Immature natural killer cell (primary cell): ENCODE data around the gene CD82. TPM values are rescaled to one million over a fixed set of nuclear protein-coding genes. Genes with fewer than 3 reads are reported as not detected.
A peak's percentile ranks its signal among the peaks of the same experiment; 100 is the strongest.

Experiments used
- DNase-seq, 3 donors: peaks; one replicate each; pipeline ENCODE4 v3.0.0; 2022; ENCODE audit warnings: mixed read lengths in 1 of 3
- H3K27ac Mint-ChIP-seq, 6 donors: one replicate each; pipeline ENCODE4 v1.8.0; 2020; ENCODE audit warnings: mixed read lengths in 6 of 6, mild to moderate bottlenecking in 5 of 6, inconsistent platforms in 4 of 6, moderate library complexity in 3 of 6
- H3K27me3 Mint-ChIP-seq, 3 donors: one replicate each; pipeline ENCODE4 v1.8.0; 2020 to 2021; ENCODE audit warnings: low read depth in 3 of 3, mild to moderate bottlenecking in 3 of 3, mixed read lengths in 3 of 3, moderate library complexity in 3 of 3, inconsistent platforms in 1 of 3
- H3K36me3 Mint-ChIP-seq, 3 donors: one replicate each; pipeline ENCODE4 v1.8.0; 2020; ENCODE audit warnings: mixed read lengths in 3 of 3, inconsistent platforms in 2 of 3, mild to moderate bottlenecking in 2 of 3
- H3K4me1 Mint-ChIP-seq, 2 donors: one replicate each; pipeline ENCODE4 v1.8.0; 2020; ENCODE audit warnings: inconsistent platforms in 2 of 2, mild to moderate bottlenecking in 2 of 2, mixed read lengths in 2 of 2, moderate library complexity in 1 of 2
- H3K4me3 Mint-ChIP-seq, 5 donors: one replicate each; pipeline ENCODE4 v1.8.0; 2020; ENCODE audit warnings: mild to moderate bottlenecking in 5 of 5, mixed read lengths in 5 of 5, inconsistent platforms in 3 of 5, moderate library complexity in 3 of 5
- H3K9me3 Mint-ChIP-seq, 6 donors: one replicate each; pipeline ENCODE4 v1.8.0; 2020; ENCODE audit warnings: mild to moderate bottlenecking in 6 of 6, mixed read lengths in 6 of 6, inconsistent platforms in 4 of 6, moderate library complexity in 3 of 6
- polyA plus RNA-seq, 3 donors: library from polyadenylated mRNA; unstranded; fragments of 300-500 nt; fragmentation: Illumina TruSeq; gene quantifications; one replicate each; pipeline ENCODE4 v1.2.3, GENCODE V29; 2021

Gene CD82
- polyA plus RNA-seq, 3 donors from 2014 or later, result 9.7 to 15.7 (median 10.7) TPM

DNA sequence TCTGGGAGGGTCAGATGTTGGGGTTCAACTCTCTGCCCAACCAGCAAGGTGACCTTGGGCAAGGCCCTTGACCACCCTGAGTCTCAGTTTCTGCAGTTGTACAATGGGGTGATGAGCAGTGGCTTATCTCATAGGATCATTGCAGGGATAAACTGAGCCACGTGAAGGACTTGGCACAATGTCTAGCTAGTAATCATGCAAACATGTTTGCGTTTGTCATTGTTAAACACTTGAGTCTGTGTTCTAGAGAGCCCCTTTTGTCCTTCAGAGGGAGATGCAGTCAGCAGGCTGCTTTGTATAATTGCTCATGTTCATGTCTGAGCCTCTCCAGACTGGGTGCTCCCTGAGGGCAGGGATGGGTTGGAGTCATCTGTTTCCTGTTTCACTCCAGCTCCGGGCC lies 15.8 kb downstream of the CD82 start:
- DNase-seq, result no peak
- Mint-ChIP-seq H3K36me3 (no peaks in the 10 kb centered on the region), H3K9me3 (peaks cover 0 to 2% (median 0%) of the 10 kb centered on the region in 6 donors), H3K27me3 (peaks cover 0 to 3% (median 0%) of the 10 kb centered on the region in 3 donors), H3K4me3 (no peak overlapping the region), H3K27ac (no peak overlapping the region), H3K4me1 (no peaks in the 10 kb centered on the region)

DNA sequence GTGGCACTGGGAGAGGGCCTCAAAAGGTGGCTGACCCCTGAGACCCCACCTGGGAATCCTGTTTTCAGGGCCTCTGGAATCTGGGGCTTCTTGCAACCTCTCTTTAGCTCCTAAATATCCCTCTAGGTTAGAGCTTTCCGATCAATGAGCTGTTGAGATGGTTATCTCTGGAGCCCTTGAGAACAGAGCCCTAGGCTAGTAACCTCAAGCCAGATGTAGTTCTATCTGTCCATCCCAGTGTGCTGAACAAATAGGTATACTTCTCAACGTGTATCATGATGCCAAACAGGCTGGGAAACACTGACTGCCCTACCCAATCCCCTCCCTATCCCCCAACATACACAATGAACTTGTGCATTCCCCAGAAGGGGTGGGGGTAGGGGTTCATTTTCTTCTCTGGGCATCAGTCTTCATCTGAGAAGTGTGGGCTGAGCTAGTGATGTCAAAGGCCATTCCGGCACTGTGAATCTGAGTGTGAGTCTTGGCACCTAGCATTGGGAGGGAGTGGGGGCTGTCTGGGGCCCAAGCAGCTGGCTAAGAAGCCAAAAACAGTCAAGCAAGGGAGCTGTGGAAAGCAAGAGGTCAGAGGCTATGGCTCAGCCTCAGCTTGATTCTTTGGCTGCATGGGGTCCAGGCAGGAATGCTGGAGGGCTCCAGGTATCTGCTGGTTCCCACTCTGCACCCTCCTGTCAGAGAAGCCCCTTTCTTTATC lies 17.3 kb downstream of the CD82 start:
- peaks cover 0 to under 1% (median 0%) of the 10 kb centered on the region in 3 donors for H3K27me3 Mint-ChIP-seq
- H3K9me3 Mint-ChIP-seq, result peaks cover 0 to 2% (median 0%) of the 10 kb centered on the region in 6 donors
- no peaks in the 10 kb centered on the region for H3K36me3 Mint-ChIP-seq
- no peak for DNase-seq
- H3K27ac Mint-ChIP-seq, result peak overlapping the region in 2 of 6 donors; percentile 52 to 59
- no peak overlapping the region for H3K4me3 Mint-ChIP-seq
- no peaks in the 10 kb centered on the region for H3K4me1 Mint-ChIP-seq

DNA sequence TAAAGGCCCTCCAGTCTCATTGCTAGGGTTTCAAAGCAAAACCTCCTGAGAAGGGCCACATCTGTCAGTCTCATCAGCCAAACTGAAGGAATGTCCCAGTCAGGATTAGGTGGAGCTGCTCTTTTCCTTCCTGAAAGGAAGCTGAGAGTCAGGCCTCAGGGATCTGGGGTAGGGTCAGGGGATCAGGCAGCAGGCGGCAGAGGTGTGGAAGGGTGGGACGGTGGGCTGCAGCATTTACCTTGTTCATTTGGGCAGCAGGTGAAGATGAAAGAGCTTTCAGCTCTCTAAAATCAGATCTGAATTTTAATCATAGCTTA lies 17.8 kb downstream of the CD82 start:
- Mint-ChIP-seq H3K4me3 (no peak overlapping the region), H3K36me3 (no peaks in the 10 kb centered on the region), H3K27ac (no peak overlapping the region)

DNA sequence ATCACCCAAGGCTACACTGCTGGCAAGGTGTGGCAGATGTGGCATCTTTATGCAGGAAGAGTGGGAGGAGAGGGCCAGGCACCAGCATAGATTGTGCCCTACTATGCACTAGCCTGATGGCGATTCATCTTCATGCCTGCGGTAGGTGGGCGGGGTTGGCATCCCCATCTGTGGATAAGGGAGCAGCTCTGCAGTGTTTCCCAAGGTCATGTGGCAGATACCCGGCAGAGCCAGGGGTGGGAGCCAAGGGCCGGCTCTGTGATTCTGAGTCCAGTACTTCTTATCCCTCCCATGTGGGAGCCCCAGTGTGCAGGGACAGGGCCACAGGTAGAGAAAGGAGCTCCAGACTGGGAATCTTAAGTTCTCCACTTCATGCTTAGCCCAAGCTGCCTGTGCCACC lies 20.0 kb downstream of the CD82 start:
- Mint-ChIP-seq H3K27ac (no peak overlapping the region), H3K9me3 (peaks cover 0 to 2% (median 0%) of the 10 kb centered on the region in 6 donors), H3K4me3 (no peak overlapping the region), H3K4me1 (no peaks in the 10 kb centered on the region), H3K36me3 (no peaks in the 10 kb centered on the region), H3K27me3 (peaks cover 0 to 3% (median 0%) of the 10 kb centered on the region in 3 donors)
- DNase-seq, result no peak

More for the DNA sequence above, 17.8 kb downstream of the CD82 start:
- Mint-ChIP-seq H3K4me1 (no peaks in the 10 kb centered on the region), H3K27me3 (peaks cover 0 to 3% (median 0%) of the 10 kb centered on the region in 3 donors), H3K9me3 (peaks cover 0 to 2% (median 0%) of the 10 kb centered on the region in 6 donors)
- DNase-seq, result no peak

DNA sequence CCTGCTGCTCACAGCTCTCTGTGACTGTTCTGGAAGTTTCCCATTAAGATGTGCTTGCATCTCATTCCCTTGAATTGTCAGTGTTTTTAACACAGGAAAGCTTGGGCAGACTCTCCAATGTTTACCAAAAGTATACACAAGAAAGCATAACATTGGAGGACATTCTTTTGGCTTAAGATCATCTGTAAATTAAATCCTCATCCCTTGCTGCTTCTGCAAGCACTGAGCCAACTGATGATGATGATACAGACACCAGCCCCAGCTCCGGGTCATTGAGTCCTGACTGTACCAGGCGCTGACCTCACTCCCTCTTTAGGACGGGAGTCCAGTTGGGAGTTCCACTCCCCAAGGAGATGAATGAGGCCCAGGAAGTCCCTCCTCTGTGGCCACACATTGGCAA lies 23.8 kb downstream of the CD82 start:
- no peak for DNase-seq
- H3K4me3 Mint-ChIP-seq, result no peak overlapping the region
- H3K27ac Mint-ChIP-seq, result no peak overlapping the region
- peaks cover 0 to 3% (median 1%) of the 10 kb centered on the region in 3 donors for H3K27me3 Mint-ChIP-seq
- no peaks in the 10 kb centered on the region for H3K36me3 Mint-ChIP-seq
- no peaks in the 10 kb centered on the region for H3K4me1 Mint-ChIP-seq
- no peaks in the 10 kb centered on the region for H3K9me3 Mint-ChIP-seq

DNA sequence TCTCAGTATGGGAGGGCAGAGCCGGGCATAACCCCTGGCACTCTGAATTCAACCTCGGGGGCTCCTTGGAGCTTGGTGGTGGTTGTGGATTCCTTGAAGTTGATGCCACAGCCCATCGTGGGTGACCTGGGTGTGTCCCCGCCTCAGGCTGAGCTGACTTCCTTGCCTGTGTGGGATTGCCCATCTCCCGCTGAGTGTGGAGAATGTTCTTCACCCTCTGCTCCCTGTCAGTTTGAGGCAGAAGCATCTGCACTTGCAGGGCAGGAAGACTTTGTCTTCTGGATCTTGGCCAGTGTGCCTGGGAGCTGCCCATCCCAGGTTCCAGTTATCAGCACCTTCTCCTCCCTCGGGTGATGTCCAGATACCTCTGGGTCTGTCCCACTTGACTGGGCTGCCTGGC lies 25.3 kb downstream of the CD82 start:
- H3K27ac Mint-ChIP-seq, result no peak overlapping the region
- H3K4me1 Mint-ChIP-seq, result no peaks in the 10 kb centered on the region
- peaks cover 0 to 3% (median 1%) of the 10 kb centered on the region in 3 donors for H3K27me3 Mint-ChIP-seq
- H3K4me3 Mint-ChIP-seq, result no peak overlapping the region
- H3K9me3 Mint-ChIP-seq, result no peaks in the 10 kb centered on the region
- DNase-seq, result no peak
- H3K36me3 Mint-ChIP-seq, result no peaks in the 10 kb centered on the region

DNA sequence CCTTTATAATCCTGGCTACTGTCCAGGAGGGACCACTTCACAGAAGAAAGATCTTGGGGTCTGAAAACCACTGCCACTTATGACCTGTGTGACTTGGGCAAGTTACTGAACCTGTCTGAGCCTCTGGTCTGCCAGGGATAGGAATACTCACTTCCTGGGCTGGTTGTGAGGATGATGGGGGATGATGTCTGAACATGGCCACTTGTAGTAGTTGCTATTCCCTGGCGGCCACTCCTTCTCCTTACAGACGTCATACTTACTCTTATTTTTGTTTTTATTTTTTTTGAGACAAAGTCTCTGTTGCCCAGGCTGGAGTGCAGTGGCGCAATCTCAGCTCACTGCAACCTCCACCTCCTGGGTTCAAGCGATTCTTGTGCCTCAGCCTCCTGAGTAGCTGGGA lies 26.1 kb downstream of the CD82 start:
- H3K27ac Mint-ChIP-seq, result no peak overlapping the region
- no peaks in the 10 kb centered on the region for H3K9me3 Mint-ChIP-seq
- H3K36me3 Mint-ChIP-seq, result no peaks in the 10 kb centered on the region
- peaks cover 0 to 3% (median 1%) of the 10 kb centered on the region in 3 donors for H3K27me3 Mint-ChIP-seq
- H3K4me3 Mint-ChIP-seq, result no peak overlapping the region
- peaks cover 0 to 1% of the 10 kb centered on the region in 2 donors for H3K4me1 Mint-ChIP-seq
- DNase-seq, result no peak

DNA sequence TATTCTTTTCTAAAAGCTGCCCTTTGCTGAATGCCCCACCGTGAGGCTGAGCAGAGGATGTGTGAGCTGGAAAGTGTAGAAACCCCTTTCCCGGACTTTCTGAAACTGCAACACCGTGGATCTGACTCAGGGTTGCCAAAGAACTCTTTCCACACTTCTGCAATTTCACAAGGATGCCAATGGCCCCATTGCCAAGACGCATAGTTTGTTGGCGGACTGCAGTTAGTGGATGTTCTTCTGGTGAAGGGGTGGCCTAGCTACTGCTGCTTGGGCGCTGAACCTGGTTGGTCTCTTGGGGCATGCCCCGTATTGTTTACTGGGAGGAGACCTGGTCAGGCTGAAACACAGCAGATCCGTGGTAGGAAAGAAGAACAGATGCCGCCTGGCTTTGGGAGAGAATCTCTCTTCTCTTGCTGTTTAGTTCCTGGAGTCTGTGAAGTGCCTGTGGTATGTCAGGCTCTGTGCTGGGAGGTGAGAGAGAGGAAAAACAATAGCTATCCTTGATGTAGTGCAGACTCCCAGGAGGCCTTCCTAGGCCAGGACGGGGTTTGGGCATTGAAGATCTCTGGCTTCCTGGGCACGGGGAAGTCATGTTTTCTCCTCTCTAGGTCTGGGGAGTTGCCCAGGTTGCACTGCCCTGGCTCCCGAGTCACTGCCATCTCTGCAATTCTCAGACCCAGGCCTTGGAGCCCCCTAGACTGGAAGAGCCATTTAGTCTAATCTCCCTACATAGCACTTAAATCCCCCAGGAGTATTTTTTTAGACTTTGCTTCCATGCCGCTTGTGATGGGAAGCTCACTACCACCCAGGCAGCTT lies 26.9 kb downstream of the CD82 start:
- Mint-ChIP-seq H3K36me3 (no peaks in the 10 kb centered on the region), H3K27ac (peak overlapping the region in 1 of 6 donors; percentile 49), H3K9me3 (no peaks in the 10 kb centered on the region), H3K4me3 (no peak overlapping the region), H3K4me1 (peaks cover 2 to 9% of the 10 kb centered on the region in 2 donors), H3K27me3 (peaks cover 0 to 3% (median 1%) of the 10 kb centered on the region in 3 donors)
- no peak for DNase-seq

DNA sequence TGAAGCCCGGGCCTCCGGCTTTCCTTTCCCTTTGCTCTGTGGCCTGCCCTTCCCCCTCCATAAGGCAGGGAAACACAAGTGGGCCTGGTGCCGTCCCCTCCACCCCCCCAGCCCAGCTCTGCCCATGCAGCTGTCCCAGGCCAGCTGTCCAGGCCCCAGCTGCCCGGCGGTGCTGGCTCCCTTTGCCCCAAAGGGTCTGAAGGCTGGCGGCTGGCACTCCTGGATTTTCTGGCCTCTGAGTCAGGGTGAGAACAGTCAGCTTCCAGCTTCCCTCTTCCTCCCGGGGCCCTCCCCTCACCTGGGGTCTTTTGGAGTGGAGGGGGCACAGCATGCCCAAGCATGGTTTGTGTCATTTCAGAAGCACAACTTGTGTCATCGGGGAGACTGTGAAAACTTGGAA lies 27.8 kb downstream of the CD82 start:
- H3K4me3 Mint-ChIP-seq, result no peak overlapping the region
- H3K4me1 Mint-ChIP-seq, result peaks cover 2 to 9% of the 10 kb centered on the region in 2 donors

DNA sequence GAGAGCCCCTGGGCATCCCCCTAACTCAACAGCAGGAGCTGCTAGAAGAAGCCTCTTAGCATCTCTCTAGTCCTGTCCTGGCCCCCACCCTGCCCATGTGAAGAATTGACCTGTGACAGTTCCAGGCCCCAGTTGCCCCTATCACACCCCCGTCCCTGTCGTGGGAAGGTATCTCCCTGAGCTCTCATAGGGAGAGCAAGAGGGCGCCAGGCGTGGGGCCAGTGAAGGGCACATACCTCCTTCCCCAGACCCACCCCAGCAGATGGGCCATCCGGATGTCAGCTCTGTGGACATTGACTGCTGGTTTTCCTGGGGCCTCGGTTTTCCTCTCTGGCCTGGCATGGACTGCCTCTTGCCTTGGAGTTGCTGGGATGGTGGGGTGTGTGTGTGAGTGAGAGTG lies 29.5 kb downstream of the CD82 start:
- peaks cover 2 to 9% of the 10 kb centered on the region in 2 donors for H3K4me1 Mint-ChIP-seq
- peaks cover 0 to 1% (median 0%) of the 10 kb centered on the region in 3 donors for H3K27me3 Mint-ChIP-seq
- DNase-seq, result no peak
- H3K36me3 Mint-ChIP-seq, result no peaks in the 10 kb centered on the region
- H3K4me3 Mint-ChIP-seq, result no peak overlapping the region
- no peaks in the 10 kb centered on the region for H3K9me3 Mint-ChIP-seq
- no peak overlapping the region for H3K27ac Mint-ChIP-seq

More for the DNA sequence above, 27.8 kb downstream of the CD82 start:
- DNase-seq, result no peak
- H3K27me3 Mint-ChIP-seq, result peaks cover 0 to 1% (median 0%) of the 10 kb centered on the region in 3 donors
- peak overlapping the region in 1 of 6 donors; percentile 49 for H3K27ac Mint-ChIP-seq
- H3K9me3 Mint-ChIP-seq, result no peaks in the 10 kb centered on the region
- H3K36me3 Mint-ChIP-seq, result no peaks in the 10 kb centered on the region

DNA sequence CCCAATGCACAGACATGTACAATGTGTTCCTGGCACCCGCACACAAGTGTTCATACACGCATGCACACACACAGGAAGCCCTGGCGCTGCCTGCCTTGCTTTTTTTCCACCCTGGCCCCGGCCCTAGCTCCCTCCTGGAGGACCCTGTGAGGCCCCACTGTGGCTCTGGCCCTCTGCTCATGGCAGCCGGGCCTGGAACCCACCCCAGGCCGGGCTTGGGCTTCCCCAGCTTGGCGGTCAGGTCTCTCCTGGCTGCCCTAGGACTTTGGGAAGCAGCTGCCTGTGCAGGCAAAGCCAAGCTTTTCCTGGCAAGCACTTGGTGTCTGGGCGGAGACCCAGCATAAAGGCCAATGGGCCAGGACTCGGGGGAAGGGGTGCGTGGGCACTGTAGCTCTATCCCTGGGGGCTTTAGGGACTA lies 30.5 kb downstream of the CD82 start:
- peaks cover 2 to 9% of the 10 kb centered on the region in 2 donors for H3K4me1 Mint-ChIP-seq
- no peak for DNase-seq
- H3K27ac Mint-ChIP-seq, result no peak overlapping the region
- H3K36me3 Mint-ChIP-seq, result no peaks in the 10 kb centered on the region
- H3K4me3 Mint-ChIP-seq, result no peak overlapping the region
- no peaks in the 10 kb centered on the region for H3K9me3 Mint-ChIP-seq
- H3K27me3 Mint-ChIP-seq, result peaks cover 0 to 1% (median 0%) of the 10 kb centered on the region in 3 donors

DNA sequence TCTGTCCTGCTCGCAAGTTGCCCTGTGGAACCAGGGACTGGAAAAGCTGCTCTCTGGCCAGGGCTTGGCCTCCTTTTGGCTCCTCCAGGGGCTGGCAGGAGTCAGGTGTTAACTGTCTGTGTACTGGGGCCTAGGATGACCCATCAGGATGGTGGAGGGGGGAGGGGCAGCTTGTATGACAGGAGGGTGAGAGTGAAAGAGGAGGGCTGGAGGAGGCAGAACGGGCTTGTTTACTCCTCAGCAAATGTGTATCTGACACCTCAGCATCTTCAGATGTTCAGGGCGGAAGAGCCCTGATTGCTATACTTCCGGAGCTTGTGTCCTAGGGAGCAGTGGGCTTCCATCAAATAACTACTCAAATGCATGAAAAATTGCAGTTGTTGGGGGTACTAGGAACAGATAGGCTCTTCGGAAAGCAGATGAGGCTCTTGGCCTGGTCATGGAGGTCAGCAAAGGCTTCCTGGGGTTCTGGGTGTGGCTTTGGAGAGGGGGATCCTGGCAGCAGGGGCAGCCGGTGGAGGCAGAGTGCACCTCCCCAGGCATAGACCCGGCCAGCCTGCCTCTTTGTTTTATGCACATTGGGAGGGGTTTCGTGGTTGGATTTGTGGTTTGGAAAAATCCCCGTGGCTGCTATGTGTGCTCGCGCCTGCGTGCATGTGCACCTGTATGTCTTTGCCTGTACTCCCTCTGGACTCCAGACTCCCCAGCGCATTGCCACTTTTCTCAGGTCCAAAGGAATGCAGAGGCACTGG lies 31.2 kb downstream of the CD82 start:
- peak in 1 of 3 donors; percentile 21 for DNase-seq
- no peak overlapping the region for H3K27ac Mint-ChIP-seq
- H3K9me3 Mint-ChIP-seq, result no peaks in the 10 kb centered on the region
- H3K27me3 Mint-ChIP-seq, result peaks cover 0 to 2% (median 1%) of the 10 kb centered on the region in 3 donors
- H3K4me3 Mint-ChIP-seq, result no peak overlapping the region
- H3K36me3 Mint-ChIP-seq, result no peaks in the 10 kb centered on the region
- H3K4me1 Mint-ChIP-seq, result peaks cover 2 to 9% of the 10 kb centered on the region in 2 donors

DNA sequence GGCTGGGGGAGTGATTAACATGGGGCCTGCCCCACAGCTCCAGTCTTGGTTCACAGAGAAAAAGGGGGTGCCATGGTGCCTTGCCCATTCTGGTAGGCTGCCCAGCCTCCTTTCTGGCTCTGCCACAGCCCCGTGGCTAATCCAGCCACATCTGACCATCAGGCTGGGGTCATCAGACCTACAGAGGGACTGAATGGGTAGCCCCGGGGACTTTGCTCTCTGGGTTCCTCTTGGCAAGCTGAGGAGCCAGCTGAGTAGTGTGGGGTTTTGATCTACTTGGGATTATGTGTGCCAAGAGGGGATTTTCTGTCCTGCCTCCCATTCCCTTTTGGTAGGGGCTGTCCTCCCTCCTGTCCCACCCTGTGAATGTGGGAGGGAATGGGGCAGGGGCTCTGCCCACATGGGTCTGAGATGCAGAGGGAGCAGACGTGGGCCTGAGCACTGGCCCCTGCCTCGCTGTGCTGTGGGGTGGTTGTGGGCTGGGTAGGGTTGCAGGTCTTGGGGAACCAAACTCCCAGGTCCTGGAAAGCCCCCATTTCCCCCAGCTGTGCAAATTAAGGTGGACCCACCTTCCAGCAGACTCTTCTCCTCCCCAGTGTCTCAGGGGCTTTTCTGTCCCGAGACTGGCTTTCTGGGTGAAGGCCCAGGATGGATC lies 32.0 kb downstream of the CD82 start:
- Mint-ChIP-seq H3K9me3 (no peaks in the 10 kb centered on the region), H3K27me3 (peaks cover 0 to 2% (median 0%) of the 10 kb centered on the region in 3 donors), H3K4me1 (peaks cover 2 to 9% of the 10 kb centered on the region in 2 donors), H3K36me3 (no peaks in the 10 kb centered on the region), H3K4me3 (no peak overlapping the region), H3K27ac (no peak overlapping the region)
- no peak for DNase-seq
